ENCODE results near the gene TUBGCP3. TPM values are rescaled to one million over a fixed set of nuclear protein-coding genes. Genes with fewer than 3 reads are reported as not detected.
"Not testable (repeated sequence)": the region's sequence is repeated elsewhere in the genome, so short reads cannot be mapped to it uniquely, and the experiment has no call there.

TUBGCP3 gene
- total RNA-seq, 1 donor from 2014 or later, result 32.9 TPM

DNA sequence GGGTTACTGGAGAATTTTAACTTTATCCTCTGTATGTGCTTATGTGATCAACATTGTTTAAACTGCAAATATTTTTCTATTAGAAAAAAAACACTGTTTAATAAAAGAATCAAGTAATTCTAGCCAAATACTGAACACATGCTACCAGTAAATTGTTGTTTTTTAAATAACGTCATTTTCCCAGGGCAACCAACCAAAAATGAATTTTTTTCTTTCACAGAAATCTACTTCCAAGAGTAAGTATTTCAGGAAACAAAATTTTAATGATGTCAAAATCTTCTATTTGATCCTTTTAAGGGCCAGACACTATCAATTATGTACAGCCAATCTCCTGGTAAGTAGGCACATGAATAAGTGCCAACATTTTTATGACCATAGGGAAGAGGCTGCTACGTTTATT lies 57.1 kb downstream of the TUBGCP3 start:
- DNase-seq, result no peak

DNA sequence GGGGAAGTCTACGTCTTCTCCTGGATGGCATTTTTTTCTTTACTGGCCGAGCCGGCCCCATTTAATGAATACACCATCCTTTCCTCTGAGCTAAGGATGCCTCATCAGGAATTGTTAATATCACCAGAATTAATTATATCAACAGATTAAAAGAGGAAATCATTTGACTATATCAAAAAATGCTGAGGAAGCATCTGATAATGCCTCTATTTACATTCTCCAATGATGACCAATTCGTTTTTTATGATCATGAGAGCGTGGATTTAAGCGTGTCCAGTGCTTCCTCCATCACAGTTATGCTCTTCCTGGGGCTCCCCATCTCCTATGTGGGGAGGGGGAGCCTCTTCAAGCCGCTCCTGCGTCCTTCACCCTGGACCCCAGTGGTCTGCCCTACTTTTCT lies 58.7 kb downstream of the TUBGCP3 start:
- no peak for DNase-seq

DNA sequence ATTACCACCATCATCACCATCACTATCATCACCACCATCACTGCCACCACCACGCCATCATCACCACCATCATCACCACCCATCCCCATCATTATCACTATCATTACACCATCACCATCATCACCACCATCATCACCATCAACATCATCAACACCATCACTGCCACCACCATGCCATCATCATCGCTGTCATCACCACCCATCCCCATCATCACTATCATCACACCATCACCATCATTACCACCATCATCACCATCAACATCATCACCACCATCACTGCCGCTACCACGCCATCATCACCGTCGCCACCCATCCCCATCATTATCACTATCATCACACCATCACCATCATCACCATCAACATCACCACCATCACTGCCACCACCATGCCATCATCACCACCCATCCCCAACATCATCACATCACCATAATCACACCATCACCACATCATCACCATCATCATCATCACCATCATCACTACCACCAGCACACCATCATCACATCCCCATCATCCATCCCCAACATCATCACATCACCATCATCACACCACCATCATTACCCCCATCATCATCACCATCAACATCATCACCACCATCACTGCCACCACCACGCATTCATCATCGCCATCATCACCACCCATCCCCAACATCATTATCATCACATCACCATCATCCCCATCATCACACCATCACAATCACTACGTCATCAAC lies 61.7 kb downstream of the TUBGCP3 start:
- no peak for DNase-seq

DNA sequence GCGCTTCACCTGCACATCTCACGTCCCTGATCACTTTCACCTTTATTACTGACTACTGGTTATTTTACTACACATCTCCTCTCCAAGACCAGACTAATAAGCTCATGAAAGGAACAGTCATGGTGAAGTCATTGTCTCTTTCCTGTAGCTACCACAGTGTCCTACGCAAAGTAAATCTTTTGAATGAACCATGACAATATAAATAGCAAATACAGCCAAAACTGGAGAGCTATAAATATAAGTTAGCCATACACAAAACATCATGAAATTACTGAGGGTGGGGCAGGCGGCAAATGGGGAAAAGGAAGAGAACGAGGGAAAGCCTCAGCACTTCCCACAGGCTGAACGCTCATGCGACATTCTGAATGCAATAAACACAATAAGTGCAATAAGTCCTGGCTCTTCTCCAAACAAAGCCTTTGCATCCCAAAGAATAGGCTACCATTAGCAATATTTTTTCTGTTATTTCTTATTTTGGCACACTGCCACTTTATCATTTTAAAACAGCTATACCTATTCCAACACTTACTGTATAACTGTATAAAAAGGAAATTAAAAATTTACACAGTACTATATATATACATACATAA lies 62.5 kb downstream of the TUBGCP3 start:
- DNase-seq, result no peak

DNA sequence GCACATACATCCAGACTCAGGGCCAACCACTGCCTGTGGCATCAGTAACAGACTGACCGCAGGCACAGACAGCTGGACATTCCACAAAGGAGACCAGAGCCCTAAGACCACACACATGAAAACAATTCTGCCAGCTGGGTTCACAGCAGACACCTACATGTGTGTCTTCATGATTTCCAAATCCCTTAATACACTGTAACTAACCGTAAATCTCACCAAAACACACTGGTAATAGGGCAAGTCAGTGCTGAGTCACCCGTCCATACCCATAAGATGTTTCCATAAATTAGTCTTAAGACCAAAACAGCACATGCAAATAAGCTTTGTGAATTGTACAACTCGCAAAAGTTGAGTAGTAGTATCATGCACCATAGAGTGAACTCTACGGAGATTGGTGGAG lies 65.4 kb downstream of the TUBGCP3 start:
- DNase-seq, result no peak

DNA sequence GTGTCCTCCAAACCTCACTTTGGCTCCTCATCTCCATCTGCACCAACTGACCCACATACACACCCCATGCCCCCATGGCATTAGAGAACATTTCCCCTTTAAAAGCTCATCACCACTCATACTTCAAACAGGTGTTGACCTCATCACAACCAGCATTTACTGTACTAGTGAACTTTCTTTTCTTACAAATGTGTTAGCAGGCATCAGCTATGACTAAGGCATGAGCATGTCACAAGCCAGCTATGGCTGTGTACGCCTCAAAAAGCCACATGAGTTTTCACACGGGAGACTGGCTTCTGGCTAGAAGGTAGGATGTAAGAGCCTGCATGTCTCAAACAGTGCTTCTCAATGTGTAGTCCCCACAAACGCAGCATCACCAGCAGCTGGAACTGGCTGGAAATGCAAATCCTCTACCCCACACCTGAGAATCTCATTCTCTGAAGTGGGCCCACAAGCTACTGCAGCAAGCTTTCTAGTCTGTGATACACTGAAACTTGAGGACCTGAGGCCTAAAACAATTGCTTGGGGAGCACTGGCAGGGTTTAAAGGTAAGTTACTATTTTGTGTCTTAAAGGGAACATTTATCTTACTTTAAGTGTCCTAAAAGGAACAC lies 66.8 kb downstream of the TUBGCP3 start:
- DNase-seq, result no peak

DNA sequence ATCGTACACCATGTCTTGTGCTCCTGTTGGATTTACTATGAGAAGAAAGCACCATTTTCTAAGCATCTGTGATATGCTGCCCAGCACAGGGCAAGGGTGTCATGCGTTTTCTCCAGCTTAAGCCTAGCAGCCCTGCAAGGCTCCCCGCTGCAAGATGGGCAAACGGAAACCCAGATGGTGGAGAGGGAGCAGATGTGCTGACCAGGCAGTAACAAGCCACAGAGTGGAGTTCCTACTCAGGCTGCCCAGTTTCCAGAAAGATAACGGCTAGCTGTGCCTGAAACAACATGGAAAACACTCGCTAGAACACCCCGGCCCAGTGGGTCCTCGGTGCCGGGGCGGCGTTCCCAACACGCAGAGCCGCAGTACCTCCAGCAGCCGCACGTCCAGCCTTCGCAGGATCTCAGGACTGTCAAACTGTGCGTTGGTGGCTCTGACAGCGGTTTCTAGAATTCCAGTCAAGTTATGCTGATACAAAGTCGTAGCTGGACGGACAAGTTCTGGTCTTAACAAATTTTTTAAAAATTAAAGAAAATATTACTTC lies 68.4 kb downstream of the TUBGCP3 start:
- DNase-seq, result no peak

DNA sequence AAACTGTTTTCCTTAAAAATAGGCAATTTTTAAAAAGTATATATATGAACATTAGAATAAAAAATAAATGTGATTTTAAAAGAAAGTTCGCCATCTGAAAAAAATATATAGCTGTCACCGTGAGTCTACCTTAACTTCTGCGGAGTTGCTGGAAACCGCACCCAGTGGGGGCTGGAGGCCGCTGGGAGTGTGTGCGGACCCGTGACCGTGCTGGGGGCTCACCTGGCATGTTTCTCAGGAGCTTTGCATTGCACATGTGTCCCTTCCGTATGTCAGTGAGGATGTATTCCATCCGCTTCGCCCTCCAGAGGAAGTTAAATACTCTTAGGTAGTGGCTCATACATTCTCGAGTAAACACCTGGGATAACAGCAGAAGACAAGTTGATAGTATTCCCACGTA lies 71.7 kb downstream of the TUBGCP3 start:
- DNase-seq, result no peak

DNA sequence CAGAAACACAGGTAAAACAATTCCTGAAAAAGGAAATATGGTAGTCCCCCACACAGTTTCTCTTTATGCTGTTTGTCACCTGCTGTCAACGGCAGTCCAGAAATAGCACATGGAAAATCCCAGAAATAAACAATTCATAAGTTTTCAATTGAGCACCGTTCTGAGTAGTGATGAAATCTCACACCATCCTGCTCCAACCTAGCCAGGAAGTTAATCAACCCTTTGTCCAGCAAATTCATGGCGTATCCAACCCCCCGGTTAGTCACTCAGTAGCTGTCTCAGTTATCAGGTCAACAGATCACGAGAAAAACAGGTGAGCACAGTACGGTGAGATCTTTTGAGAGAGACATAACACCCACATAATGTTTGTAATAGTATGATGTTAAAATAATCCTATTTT lies 74.2 kb downstream of the TUBGCP3 start:
- no peak for DNase-seq

DNA sequence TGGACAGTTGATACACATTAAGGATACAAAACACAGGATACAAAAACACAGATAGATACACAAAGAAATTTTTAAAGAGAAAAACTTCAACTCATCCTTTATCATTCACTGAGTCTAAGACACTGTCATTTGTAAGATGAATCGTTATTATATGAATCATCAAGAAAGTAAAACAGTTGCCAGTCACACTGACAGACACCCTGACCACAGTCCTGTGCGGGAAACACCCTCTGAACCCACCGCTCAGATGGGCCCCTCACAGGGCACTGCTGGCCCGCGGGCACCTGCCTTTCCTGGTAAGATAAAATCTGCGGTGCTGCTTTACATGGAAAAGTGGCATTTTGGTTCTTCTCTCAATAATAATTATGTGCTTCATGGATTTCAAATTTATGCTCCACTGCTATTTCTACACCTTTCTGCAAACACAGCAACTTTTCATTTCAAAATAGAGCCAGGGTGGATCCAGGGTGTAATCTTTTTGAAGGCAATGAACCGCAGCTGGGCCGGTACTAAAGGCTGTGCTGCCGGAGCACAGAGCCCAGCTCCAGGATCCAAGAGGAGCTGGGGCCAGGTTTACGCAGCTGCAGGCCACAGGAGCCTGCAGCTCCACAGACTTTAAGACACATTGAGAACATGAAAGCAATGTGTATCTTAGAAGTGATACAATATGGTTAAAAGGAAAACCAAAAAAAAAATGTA lies 76.8 kb downstream of the TUBGCP3 start:
- DNase-seq, result no peak

DNA sequence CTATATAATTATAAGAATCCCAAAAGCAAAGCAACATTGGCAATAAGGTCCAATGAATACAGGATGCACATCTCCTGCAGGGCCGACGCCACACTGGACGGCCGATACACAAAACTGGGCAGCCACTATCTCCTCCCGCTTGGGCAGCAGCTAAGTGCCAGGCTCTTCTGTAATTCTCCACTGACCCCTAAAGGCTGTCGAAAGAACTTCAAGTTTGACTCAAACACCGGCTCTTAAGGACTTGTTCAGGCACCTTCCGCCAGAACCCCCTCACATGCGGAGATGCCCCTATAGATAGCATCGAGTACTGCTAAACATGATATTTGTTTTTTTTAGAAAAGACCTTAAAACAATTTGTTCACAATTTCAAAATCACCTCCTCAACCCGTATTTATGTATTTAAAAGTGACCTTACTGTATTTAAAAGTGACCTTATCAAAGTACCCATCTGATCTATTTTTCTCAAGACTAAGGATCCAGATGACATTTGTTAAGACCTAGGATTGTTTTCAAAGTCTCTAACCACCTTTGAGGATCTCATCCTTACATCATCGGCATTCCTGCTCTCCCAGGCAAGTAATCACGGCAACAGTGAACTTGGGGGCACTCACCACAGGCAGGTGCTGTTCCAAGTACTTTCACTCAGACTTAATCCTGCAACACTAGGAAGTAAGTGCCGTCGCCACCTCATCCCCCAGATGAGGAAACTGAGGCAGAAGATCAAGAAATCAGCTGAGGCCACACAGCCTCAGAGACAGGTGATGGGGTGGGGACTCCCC lies 77.8 kb downstream of the TUBGCP3 start:
- peak; percentile 10 for DNase-seq

DNA sequence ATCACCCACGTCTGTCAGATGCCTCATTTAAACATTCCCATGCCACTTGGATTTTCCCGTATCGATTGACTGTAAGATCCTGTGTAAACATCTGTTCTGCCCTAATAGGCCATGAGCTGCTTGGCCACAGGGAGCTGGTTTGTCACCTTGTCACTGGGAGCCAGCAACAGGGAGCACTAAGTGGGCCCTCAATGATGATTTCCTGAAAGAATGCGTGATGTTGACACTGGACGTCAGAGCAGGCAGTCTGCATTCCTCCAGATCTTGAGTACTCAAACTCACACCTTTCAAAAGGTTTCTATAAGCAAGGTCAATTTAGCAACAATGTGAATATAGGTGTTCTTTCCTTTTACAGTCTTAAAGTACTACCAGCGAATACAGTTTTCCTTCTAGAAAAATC lies 78.8 kb downstream of the TUBGCP3 start:
- no peak for DNase-seq

DNA sequence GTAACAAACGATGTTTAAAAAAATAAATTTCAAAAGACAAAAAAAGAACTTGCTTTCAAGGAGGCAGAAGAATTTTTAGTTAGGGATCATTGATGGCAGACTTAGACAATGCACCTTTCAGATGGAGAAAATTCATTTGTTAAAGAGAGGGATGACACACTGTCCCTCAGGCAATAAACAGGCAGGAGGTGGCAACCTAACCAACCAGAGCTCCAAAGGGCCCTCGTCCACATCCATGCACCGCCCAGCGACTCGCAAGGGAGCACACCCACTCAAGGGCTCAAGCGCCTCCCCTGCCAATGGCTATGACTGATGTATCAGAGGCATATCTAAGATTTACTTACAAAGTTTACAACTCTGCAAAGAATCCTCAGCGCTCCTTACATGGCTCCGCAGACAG lies 81.9 kb downstream of the TUBGCP3 start:
- DNase-seq, result no peak

DNA sequence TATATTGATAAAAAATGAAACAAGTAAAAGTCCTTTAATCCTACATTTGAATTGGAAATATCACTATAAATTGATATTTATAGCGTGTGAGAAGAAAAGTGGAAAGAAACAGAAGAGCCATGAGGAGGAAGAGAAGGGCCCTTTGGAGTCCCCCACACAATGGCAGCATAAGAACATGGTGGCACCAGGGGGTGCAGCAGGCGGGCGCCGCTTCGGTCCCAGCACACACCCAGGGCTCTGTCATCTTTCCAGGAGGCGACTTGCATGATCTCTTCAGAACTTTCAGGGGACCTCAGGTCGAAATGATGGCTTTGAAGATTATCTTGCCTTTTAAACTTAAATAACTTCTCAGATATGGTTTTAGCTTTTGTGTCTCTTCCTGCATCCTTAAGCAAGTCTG lies 91.8 kb downstream of the TUBGCP3 start:
- DNase-seq, result no peak

DNA sequence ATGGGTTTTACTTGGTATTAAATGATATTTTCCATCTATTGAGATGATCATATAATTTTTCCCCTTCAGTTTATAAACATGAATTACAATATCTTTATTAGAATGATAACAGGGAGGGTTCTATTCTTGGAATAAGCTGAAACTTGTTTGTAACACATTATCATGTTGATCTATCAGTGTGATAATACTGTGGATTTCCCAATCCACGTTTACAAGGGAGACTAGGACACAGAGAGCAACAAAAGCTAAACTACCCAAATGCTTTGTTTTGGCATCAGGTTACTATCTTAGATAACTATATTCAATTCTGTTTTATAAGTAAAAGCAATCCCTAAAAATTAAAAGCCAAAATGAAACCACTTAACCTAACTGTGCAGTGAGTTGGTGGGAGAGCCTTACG lies 92.5 kb downstream of the TUBGCP3 start:
- DNase-seq, result no peak

DNA sequence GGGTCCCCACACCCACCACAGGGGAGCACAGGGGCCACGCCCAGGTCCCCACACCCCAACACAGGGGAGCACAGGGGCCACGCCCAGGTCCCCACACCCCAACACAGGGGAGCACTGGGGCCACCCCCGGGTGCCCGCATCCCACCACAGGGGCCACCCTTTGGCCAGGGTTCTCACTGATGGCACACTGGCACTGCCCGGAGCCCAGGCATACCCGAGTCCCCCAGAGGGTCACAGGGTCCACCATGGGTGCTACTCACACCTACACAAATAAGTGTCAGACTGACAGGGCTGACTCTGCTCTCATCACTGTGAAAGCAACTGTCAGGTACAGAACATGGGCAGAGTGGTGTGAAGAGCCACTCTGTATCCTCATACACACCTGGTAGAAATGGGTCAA lies 98.8 kb downstream of the TUBGCP3 start:
- DNase-seq, result no peak

DNA sequence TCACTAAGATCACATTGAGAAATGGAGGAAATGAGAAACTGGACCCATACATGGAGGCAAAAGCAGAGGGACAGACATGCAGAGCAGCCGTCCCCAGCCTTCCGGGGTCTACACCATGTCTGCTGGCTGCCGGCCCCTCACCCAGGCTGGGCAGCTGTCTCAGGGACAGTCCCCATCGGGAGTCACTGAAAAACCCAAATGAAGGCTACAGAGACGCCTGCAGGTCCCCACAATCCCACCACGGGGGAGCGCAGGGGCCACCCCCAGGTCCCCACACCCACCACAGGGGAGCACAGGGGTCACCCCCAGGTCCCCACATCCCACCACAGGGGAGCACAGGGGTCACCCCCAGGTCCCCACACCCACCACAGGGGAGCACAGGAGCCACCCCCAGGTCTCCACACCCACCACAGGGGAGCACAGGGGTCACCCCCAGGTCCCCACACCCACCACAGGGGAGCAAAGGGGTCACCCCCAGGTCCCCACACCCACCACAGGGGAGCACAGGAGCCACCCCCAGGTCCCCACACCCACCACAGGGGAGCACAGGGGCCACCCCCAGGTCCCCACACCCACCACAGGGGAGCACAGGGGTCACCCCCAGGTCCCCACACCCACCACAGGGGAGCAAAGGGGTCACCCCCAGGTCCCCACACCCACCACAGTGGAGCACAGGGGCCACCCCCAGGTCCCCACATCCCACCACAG lies 99.5 kb downstream of the TUBGCP3 start:
- DNase-seq, result not testable (repeated sequence)

DNA sequence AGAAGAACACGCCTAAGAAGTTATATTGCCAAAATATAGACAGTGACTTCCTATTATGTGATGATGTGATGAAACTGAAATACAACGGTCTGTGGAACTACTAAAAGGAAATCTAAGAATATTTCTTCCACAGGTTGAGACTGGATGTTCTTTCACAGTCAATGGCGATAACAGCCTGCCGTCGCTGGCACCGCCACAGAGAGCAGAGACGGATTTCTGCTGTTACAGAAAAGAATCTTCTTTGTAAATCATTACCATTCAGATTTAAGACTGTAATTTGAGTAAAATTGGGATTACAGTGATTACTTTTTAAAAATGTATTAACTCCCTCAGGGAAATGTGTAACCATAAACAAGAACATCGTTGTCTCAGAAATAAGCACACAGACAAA lies 100.8 kb downstream of the TUBGCP3 start:
- no peak for DNase-seq

DNA sequence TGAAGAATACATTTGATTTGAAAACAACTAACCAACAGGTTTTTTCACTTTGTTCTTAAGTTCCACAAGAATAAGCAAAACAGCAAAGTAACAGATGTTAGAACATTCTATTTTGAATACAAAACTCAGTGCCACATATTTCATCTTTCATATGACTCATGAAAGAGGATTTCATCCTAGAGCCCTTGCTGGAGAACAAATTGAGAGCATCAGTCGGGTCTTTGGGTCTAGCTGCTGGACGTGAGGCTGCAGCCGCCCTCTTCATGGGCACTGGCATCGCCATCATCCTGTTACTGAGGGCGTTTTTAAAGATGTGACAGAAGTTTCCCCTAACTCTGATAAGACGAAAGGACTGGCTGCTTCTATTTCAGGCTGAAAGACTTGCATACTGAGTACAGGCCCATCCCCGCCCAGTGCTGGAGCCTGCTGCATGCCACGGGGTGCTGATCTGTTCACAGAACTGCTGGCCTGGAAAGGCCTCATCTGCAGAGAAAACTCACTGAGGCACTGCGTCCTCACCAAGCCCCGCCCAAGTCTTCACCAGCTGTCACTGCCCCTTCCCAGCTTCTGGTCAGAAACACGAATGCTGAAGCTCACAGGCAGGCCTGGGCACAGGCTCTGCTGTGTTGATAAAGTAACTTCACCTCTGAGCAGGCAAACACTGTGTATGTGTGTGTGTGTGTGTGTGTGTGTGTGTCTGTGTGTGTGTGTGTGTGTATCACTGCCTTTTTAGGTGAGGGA lies 101.4 kb downstream of the TUBGCP3 start:
- no peak for DNase-seq

DNA sequence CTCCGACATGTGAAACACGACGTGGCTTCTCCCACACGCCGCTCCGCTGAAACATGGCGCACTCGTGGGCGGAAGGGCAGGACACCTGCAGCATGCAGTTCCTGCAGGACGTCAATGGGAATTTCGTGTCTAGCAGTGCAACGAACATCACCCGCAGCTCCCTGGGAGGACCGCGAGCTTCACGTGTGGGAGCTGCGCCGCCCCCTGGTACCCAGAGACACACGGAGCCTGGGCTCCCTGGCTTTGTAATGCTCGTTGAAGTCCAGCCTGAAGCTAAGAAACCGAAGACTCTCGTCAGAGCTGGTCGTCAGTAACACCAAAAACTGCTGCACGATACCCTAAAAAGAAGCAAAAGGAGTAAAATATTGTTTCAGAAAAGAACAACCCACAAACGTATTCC lies 102.1 kb downstream of the TUBGCP3 start:
- DNase-seq, result not testable (repeated sequence)

DNA sequence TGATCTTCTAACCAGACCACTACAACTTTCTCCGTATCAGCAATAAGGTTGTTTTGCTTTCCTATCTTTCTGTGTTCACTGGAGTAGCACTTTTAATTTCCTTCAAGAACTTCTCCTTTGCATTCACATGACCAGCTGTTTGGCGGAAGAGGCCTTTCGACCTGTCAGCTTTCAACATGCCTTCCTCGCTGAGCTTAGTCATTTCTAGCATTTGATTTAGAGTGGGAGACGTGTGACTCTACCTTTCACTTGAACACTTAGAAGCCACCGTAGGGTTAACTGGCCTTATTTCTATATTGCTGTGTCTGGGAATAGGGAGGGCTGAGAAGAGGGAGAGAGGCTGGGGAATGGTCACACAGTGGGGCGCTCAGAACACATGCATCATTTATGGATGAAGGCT lies 104.7 kb downstream of the TUBGCP3 start:
- no peak for DNase-seq

Data from occipital lobe (tissue), 2 donors.